Measurements from ENCODE around the gene OCSTAMP.

GRCh38 chr20:46573788-46574584 lies 23.5 kb upstream of the OCSTAMP start:
- TF ChIP-seq, protein P1, sequence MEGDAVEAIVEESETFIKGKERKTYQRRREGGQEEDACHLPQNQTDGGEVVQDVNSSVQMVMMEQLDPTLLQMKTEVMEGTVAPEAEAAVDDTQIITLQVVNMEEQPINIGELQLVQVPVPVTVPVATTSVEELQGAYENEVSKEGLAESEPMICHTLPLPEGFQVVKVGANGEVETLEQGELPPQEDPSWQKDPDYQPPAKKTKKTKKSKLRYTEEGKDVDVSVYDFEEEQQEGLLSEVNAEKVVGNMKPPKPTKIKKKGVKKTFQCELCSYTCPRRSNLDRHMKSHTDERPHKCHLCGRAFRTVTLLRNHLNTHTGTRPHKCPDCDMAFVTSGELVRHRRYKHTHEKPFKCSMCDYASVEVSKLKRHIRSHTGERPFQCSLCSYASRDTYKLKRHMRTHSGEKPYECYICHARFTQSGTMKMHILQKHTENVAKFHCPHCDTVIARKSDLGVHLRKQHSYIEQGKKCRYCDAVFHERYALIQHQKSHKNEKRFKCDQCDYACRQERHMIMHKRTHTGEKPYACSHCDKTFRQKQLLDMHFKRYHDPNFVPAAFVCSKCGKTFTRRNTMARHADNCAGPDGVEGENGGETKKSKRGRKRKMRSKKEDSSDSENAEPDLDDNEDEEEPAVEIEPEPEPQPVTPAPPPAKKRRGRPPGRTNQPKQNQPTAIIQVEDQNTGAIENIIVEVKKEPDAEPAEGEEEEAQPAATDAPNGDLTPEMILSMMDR (IDR thresholded peaks at IDR 0.05; ENCODE audit: low read length) = no peak
- TF ChIP-seq EZH2 (optimal IDR thresholded peaks at IDR 0.05; ENCODE audit: low read depth, low read length) = no peak

Measured in MM.1S (cell line).